Kidney epithelial cell (primary cell): ENCODE measurements around the gene FAM78B. TPM values are rescaled to one million over a fixed set of nuclear protein-coding genes. Genes with fewer than 3 reads are reported as not detected.

Source experiments
- DNase-seq: peaks from one replicate; pipeline ENCODE4 v3.0.0-alpha.2; 2010; ENCODE audit warnings: low read depth
- H3K27me3 ChIP-seq: 2 replicates; pipeline ENCODE4 v1.6.0; 2011; ENCODE audit warnings: low read length; ENCODE audit not compliant: control insufficient read depth, insufficient read depth
- H3K36me3 ChIP-seq: 2 replicates; pipeline ENCODE4 v1.5.1; 2011; ENCODE audit warnings: low read length; ENCODE audit not compliant: control insufficient read depth, insufficient read depth
- H3K4me3 ChIP-seq: 2 replicates; pipeline ENCODE4 v1.5.1; 2011; ENCODE audit warnings: low read depth, mild to moderate bottlenecking, control low read depth, low read length
- total RNA-seq: library from RNA; depleted of rRNA; stranded (reverse); fragments of >200 nt; gene quantifications from 2 replicates; pipeline ENCODE4 v1.2.3, GENCODE V29; 2015
- TF ChIP-seq, protein P1 (sequence below): IDR thresholded peaks from 2 replicates; pipeline ENCODE4 v1.5.1; 2011; ENCODE audit warnings: mild to moderate bottlenecking, moderate library complexity, low read length, control low read depth, inconsistent platforms; ENCODE audit not compliant: insufficient read depth, poor library complexity, severe bottlenecking

Gene FAM78B, protein sequence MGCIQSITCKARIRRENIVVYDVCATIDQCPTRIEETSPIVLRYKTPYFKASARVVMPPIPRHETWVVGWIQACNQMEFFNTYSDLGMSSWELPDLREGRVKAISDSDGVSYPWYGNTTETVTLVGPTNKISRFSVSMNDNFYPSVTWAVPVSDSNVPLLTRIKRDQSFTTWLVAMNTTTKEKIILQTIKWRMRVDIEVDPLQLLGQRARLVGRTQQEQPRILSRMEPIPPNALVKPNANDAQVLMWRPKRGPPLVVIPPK
- 0.33 and 2.2 TPM in 2 replicates for total RNA-seq

DNA sequence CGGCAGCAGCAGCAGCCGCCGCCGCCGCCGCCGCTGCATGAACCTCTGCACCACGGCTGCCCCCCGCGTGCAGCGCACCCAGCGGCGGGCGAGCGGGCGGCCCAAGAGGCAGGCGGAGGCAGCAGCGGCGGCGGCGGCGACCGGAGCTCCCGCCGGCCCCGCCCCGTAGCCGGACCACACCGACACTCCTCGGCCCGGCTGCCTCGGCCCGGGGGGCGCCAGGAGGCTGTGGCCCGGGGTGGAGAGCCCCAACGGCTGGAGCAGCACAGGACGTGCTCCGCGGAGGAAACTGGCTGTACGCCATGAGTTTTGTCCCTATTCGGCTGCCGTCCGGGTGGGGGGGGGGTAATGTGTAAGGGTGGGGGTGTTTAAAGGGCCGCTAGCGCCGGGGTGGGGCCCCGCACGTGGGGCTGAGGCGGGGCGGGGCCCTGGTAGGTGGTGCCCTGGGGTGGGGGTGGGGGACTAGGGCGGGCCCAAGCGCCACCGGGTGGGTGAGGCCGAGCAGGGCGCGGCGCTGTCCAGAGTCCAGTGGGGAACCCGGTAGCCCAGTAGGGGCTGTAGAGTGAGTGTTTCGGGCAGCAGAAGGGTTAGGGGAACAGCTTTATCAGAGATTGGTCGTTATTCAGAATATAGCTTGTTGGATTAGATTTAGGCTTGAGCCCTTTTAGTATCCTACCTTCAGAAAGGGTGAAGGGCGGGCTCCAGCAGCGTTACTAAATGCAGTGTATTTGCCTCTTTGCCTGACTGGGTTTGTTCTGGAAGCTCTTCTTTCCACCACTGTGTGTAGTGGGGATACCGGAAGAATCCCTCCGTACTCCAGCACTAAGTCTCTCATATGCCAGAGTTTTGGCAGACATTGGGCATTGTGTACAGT, at the start of gene FAM78B:
Gene FAM78B (minus strand): TSS at position 304 of the 874 bp plus-strand sequence. CDS start 753 bp downstream, outside the sequence.
- no peaks in the 10 kb centered on the region for H3K36me3 ChIP-seq
- TF ChIP-seq, protein P1, sequence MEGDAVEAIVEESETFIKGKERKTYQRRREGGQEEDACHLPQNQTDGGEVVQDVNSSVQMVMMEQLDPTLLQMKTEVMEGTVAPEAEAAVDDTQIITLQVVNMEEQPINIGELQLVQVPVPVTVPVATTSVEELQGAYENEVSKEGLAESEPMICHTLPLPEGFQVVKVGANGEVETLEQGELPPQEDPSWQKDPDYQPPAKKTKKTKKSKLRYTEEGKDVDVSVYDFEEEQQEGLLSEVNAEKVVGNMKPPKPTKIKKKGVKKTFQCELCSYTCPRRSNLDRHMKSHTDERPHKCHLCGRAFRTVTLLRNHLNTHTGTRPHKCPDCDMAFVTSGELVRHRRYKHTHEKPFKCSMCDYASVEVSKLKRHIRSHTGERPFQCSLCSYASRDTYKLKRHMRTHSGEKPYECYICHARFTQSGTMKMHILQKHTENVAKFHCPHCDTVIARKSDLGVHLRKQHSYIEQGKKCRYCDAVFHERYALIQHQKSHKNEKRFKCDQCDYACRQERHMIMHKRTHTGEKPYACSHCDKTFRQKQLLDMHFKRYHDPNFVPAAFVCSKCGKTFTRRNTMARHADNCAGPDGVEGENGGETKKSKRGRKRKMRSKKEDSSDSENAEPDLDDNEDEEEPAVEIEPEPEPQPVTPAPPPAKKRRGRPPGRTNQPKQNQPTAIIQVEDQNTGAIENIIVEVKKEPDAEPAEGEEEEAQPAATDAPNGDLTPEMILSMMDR, result no peak
- H3K4me3 ChIP-seq, result peak within 1 kb of the TSS; percentile 42
- no peak for DNase-seq
- peaks cover 29% of the 10 kb centered on the region for H3K27me3 ChIP-seq

DNA sequence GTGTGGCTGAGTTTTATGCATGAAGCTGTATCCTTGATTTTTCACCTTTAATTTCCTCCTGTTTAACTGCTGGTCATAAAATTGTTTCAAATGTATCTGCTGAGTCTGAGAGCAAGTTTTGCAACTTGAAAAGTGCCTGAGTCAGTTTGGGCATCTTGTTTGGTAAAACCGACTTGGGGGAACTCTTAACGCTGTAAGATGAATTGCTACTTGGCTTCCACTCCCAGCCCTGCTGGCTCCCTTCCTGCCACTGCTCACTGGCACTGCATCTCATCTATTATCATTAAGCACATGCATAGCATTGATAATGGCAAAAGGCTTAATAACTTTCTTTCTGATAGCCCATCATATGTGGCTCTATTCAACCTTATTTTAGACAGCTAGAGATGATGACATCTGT, 35.7 kb upstream of the FAM78B start:
- no peak overlapping the region for H3K4me3 ChIP-seq
- no peaks in the 10 kb centered on the region for H3K27me3 ChIP-seq
- H3K36me3 ChIP-seq, result no peaks in the 10 kb centered on the region
- TF ChIP-seq, protein P1, result no peak
- DNase-seq, result no peak

DNA sequence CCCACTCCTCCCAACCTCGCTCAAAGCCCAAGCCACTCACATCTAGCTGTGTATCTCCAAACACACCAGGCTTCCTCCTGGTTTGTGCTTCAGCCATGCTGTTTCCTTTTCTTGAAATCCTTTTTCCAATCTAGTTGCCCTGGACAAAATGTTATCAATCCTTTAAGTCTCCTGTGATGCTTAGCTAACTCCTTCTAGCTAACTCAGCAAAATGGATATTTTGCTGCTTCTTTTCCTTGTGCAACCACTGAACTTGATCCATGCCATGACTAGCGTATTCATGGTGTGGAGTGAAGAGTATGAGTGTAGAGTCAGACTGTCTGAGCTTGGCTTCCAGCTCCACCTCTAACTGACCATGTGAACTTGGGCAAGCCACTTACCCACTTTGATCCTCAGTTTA, 33.9 kb upstream of the FAM78B start:
- Histone ChIP-seq H3K36me3 (no peaks in the 10 kb centered on the region), H3K4me3 (no peak overlapping the region)

DNA sequence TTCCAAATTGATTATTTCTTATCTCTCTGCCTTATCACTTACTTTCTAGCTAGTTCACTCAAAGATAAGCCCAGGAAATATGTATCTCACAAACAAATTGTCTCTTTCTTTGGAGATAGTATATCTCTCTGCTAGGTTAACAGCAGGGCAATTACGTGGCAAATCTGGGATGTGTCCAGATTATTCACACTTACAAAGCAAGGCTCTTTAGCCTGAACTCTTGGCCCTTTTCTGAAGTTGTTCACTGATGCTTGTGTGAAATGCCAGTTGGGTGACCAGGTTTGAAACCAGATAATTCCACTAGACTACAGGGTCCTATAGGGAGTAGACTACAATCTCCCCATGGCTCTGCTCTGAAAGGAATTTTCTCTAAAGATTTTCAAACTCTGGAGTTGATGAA, 30.8 kb upstream of the FAM78B start:
- no peaks in the 10 kb centered on the region for H3K36me3 ChIP-seq
- TF ChIP-seq, protein P1, result no peak
- H3K4me3 ChIP-seq, result no peak overlapping the region
- DNase-seq, result no peak
- H3K27me3 ChIP-seq, result no peaks in the 10 kb centered on the region

More for the DNA sequence above, 33.9 kb upstream of the FAM78B start:
- no peaks in the 10 kb centered on the region for H3K27me3 ChIP-seq
- TF ChIP-seq, protein P1, result no peak
- DNase-seq, result no peak

DNA sequence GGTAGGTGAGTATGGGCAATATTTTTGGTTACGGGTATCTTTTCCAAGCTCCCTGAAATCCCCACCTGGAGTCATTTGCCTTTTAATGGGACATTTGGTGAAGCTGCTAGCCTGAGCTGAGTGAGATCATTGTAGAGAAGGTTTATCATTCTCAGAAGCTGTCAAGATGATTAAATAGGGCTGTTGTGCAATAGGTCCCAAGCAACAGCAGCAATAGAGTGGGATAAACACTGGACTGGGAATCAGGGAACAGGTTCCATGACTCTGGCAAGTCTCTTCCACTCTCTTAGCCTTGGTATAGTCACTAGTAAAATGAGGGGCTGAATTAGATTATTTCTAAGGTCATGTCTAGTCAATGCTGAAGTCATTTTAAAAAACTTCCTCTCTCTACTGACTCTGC, 30.3 kb upstream of the FAM78B start:
- no peaks in the 10 kb centered on the region for H3K27me3 ChIP-seq
- DNase-seq, result no peak
- H3K4me3 ChIP-seq, result no peak overlapping the region
- TF ChIP-seq, protein P1, result no peak
- H3K36me3 ChIP-seq, result no peaks in the 10 kb centered on the region
